GM12878 (cell line): Measurements from ENCODE around the gene YRDC. TPM values are rescaled to one million over a fixed set of nuclear protein-coding genes. Genes with fewer than 3 reads are reported as not detected.

Experiments
- ATAC-seq: fragments of 200-7000 bp; cut with Tn5 transposase; 3 replicates; pipeline ENCODE4 v1.9.1; 2020; ENCODE audit warnings: mild to moderate bottlenecking, moderate library complexity
- BruUV-seq: library from RNA; stranded (reverse); fragments of 400-500 nt; replicated peaks from 2 replicates; lab custom pipeline; 2021; lab: Mats Ljungman, UMichigan
- CTCF ChIA-PET: fragments of 300-600 bp; sonication (Branson Sonifier 250); formaldehyde crosslinking; extraction: SDS; loops from one replicate; lab custom pipeline; 2021; ENCODE audit warnings: inconsistent platforms; lab: Yijun Ruan, JAX
- POLR2A ChIA-PET: fragments of 350-600 bp; formaldehyde crosslinking; extraction: SDS; loops from one replicate; lab custom pipeline; 2021; ENCODE audit warnings: inconsistent platforms; lab: Charles Lee
- RAD21 ChIA-PET: fragments of 300-600 bp; sonication (Branson Sonifier 250); formaldehyde crosslinking; loops from one replicate; lab custom pipeline; 2023; ENCODE audit warnings: antibody characterized with exemption; ENCODE audit not compliant: unreplicated experiment; lab: Charles Lee
- SMC1A ChIA-PET: fragments of 300-600 bp; sonication (Branson Sonifier 250); formaldehyde crosslinking; loops from one replicate; lab custom pipeline; 2023; ENCODE audit not compliant: unreplicated experiment, uncharacterized antibody; lab: Charles Lee
- DNase-seq: peaks from one replicate; pipeline ENCODE4 v3.0.0-alpha.2; 2011; ENCODE audit warnings: low read depth, low spot score
- FAIRE-seq: peaks from 3 replicates; lab custom pipeline; 2011; peaks lifted over from hg19 to GRCh38; lab: Jason Lieb, UNC
- H2AFZ ChIP-seq: 2 replicates; pipeline ENCODE4 v1.6.0; 2011; ENCODE audit warnings: low read depth, low read length, control low read depth; ENCODE audit not compliant: control insufficient read depth
- H3K27ac ChIP-seq: 2 replicates; pipeline ENCODE4 v1.5.1; 2011; ENCODE audit warnings: control low read depth; ENCODE audit not compliant: control insufficient read depth, insufficient read depth
- H3K27me3 ChIP-seq, 2 experiments: replicated peaks in 1 of 2; 2 replicates each; pipeline versions ENCODE4 v1.6.0 to v1.6.1; 2011; ENCODE audit warnings: low read length in 1 of 2; ENCODE audit not compliant: control insufficient read depth in 2 of 2, insufficient read depth in 2 of 2
- H3K36me3 ChIP-seq, 2 experiments: 2 replicates each; pipeline ENCODE4 v1.5.1; 2011; ENCODE audit warnings: low read length in 1 of 2; ENCODE audit not compliant: control insufficient read depth in 2 of 2, insufficient read depth in 2 of 2
- H3K4me1 ChIP-seq: 2 replicates; pipeline ENCODE4 v1.6.1; 2011; ENCODE audit warnings: mild to moderate bottlenecking, low read length, moderate library complexity, mixed read lengths; ENCODE audit not compliant: control insufficient read depth, insufficient read depth
- H3K4me2 ChIP-seq: 2 replicates; pipeline ENCODE4 v1.6.0; 2011; ENCODE audit warnings: control low read depth; ENCODE audit not compliant: control insufficient read depth, insufficient read depth
- H3K4me3 ChIP-seq: fragments of 200-600 bp; sonication (generic); 2 replicates; pipeline ENCODE4 v1.5.1; 2016
- H3K79me2 ChIP-seq: 2 replicates; pipeline ENCODE4 v1.6.0; 2011; ENCODE audit warnings: low read length; ENCODE audit not compliant: control insufficient read depth, insufficient read depth
- H3K9ac ChIP-seq: 2 replicates; pipeline ENCODE4 v1.8.0; 2011; ENCODE audit warnings: low read length, control low read depth, mixed read lengths; ENCODE audit not compliant: control insufficient read depth, insufficient read depth
- H3K9me3 ChIP-seq: replicated peaks from 3 replicates; pipeline ENCODE4 v1.5.1; 2011; ENCODE audit warnings: mild to moderate bottlenecking, low read length; ENCODE audit not compliant: control insufficient read depth, insufficient read depth
- H4K20me1 ChIP-seq: 2 replicates; pipeline ENCODE4 v1.6.0; 2011; ENCODE audit not compliant: control insufficient read depth, insufficient read depth
- ATF7 ChIP-seq: fragments of 450-650 bp; IDR thresholded peaks from 2 replicates; pipeline ENCODE4 v1.6.1; 2016; ENCODE audit warnings: low read depth, mild to moderate bottlenecking
- BCLAF1 ChIP-seq: fragments of 450-650 bp; IDR thresholded peaks from 2 replicates; pipeline ENCODE4 v1.6.1; 2017; ENCODE audit warnings: antibody characterized with exemption, mild to moderate bottlenecking, moderate library complexity
- BHLHE40 ChIP-seq, 2 experiments: fragments of 450-650 bp in 1 of 2; IDR thresholded peaks; 2 replicates each; pipeline ENCODE4 v1.6.1; 2011 to 2017; ENCODE audit warnings: low read depth in 2 of 2, borderline replicate concordance in 1 of 2, improper control_type of control experiment in 1 of 2, low read length in 1 of 2, mild to moderate bottlenecking in 1 of 2
- CTCF ChIP-seq, 3 experiments: IDR thresholded peaks in 2 of 3; conservative IDR thresholded peaks in 1 of 3; 2 replicates each; pipeline ENCODE4 v1.5.1; 2011; ENCODE audit warnings: low read depth in 3 of 3, low read length in 3 of 3, mild to moderate bottlenecking in 3 of 3, control low read depth in 2 of 3, moderate library complexity in 2 of 3, inconsistent platforms in 1 of 3, mixed read lengths in 1 of 3; ENCODE audit not compliant: control insufficient read depth in 2 of 3, insufficient read depth in 1 of 3; ENCODE audit errors: extremely low read depth in 1 of 3
- EP300 ChIP-seq, 2 experiments: fragments of 150-350 bp in 1 of 2; IDR thresholded peaks; 2 replicates each; pipeline ENCODE4 v1.6.1; 2011 to 2012; ENCODE audit warnings: low read depth in 2 of 2, low read length in 2 of 2, borderline replicate concordance in 1 of 2, improper control_type of control experiment in 1 of 2, inconsistent platforms in 1 of 2; ENCODE audit not compliant: control insufficient read depth in 1 of 2
- FOXK2 ChIP-seq: fragments of 450-650 bp; IDR thresholded peaks from 2 replicates; pipeline ENCODE4 v1.6.1; 2017; ENCODE audit warnings: mild to moderate bottlenecking, moderate library complexity
- NR2F1 ChIP-seq: fragments of 450-650 bp; conservative IDR thresholded peaks from 2 replicates; pipeline ENCODE4 v1.6.1; 2017; ENCODE audit warnings: mild to moderate bottlenecking
- NRF1 ChIP-seq: conservative IDR thresholded peaks from 2 replicates; pipeline ENCODE4 v1.6.1; 2011; ENCODE audit warnings: mild to moderate bottlenecking, low read depth, low read length, improper control_type of control experiment
- WGBS: methylation state at CpG from one replicate; pipeline ENCODE4 v1.1.6; 2016; ENCODE audit warnings: low lambda C conversion rate; ENCODE audit not compliant: insufficient replicate concordance, insufficient coverage; ENCODE audit errors: missing lambda C conversion rate; 5-methylcytosine and 5-hydroxymethylcytosine counted together
- in situ Hi-C: fragments of 300-500 bp; cut with MboI; formaldehyde crosslinking; loops from 9 replicates; pipeline ENCODE4 v1.14.3; 2018; ENCODE audit warnings: mixed read lengths
- intact Hi-C: fragments of 100-400 bp; cut with micrococcal nuclease; formaldehyde crosslinking; loops from one replicate; pipeline ENCODE4 v1.14.2; 2022; ENCODE audit not compliant: unreplicated experiment
- polyA plus RNA-seq, 11 experiments: library from polyadenylated mRNA; depleted of rRNA in 4 of 11; unstranded in 6 of 11; stranded (reverse) in 5 of 11; fragments of >200 nt; fragmentation: Nextera tagmentation in 4 of 11; fragmentation: Illumina TruSeq in 1 of 11; extraction: Ambion mirVana in 4 of 11; extraction: Trizol in 1 of 11; gene quantifications; 1 replicate in 1 of 11; 2 replicates in 10 of 11; pipeline versions ENCODE4 v1.2.1 to v1.2.3, GENCODE V29; 2011 to 2016; ENCODE audit warnings: inconsistent platforms in 2 of 11, missing spikeins in 2 of 11, low read depth in 1 of 11
- total RNA-seq, 4 experiments: library from RNA; depleted of rRNA in 3 of 4; stranded (reverse); fragments of >200 nt in 3 of 4; fragmentation: Illumina TruSeq in 1 of 4; extraction: Trizol in 1 of 4; gene quantifications; 2 replicates each; pipeline versions ENCODE4 v1.2.1 to v1.2.3, GENCODE V29; 2013 to 2021

The YRDC gene
- total and polyA plus RNA-seq, 10 of the 15 experiments (the other 5 are each of a cell fraction or from before 2014, with no cell fraction given), result 2.9 to 36.2 (median 19.3) TPM

GRCh38 chr1:37765916-37766664, 41.9 kb downstream of the YRDC start:
- ChIA-PET POLR2A (interaction anchor here (1.2 kb wide), 1 partner anchor 89 kb away, joined by 4 read pairs; no protein-coding TSS in a partner anchor), RAD21 (interaction anchor here (1.0 to 1.8 kb wide), 2 partner anchors 73 to 84 kb away, joined by 3 to 4 read pairs; no protein-coding TSS in a partner anchor), SMC1A (no interaction called here), CTCF (interaction anchor here (0.6 to 1.7 kb wide), 6 partner anchors 10 to 163 kb away, joined by 3 to 6 read pairs (median 4); no protein-coding TSS in a partner anchor)
- Histone ChIP-seq H4K20me1 (no peaks in the 10 kb centered on the region), H3K4me1 (no peaks in the 10 kb centered on the region), H3K9ac (no peak overlapping the region), H2AFZ (no peak overlapping the region), H3K27me3 (peaks cover 5 to 14% of the 10 kb centered on the region in 2 experiments; a peak in 3 of 4 replicates), H3K27ac (no peak overlapping the region), H3K4me2 (peak overlapping the region; percentile 21; the same call in 1 of the 2 replicates), H3K36me3 (no peaks in the 10 kb centered on the region), H3K79me2 (no peaks in the 10 kb centered on the region)
- intact Hi-C loops, result no loop called here
- peak; percentile 71 for ATAC-seq
- DNase-seq, result no peak
- no TSS peak for BruUV-seq
- WGBS, result 13% methylated on average over 27 of the region's 27 CpGs
- FAIRE-seq, result no peak
- in situ Hi-C loops, result no loop called here
- no peak for TF ChIP-seq NRF1
- peak; percentile 81 for TF ChIP-seq FOXK2
- peak; percentile 15 to 20 (median 19); a peak in 2 of 6 replicates for TF ChIP-seq CTCF (IDR thresholded peaks at IDR 0.05 in 2 of 3, conservative IDR thresholded peaks at IDR 0.05 in 1 of 3; ENCODE audit: control insufficient read depth in 2 of 3, extremely low read depth in 1 of 3, insufficient read depth in 1 of 3, low read depth in 3 of 3, low read length in 3 of 3)
- peak; percentile 60 for TF ChIP-seq ATF7
- no peak for TF ChIP-seq EP300 (IDR thresholded peaks at IDR 0.05; ENCODE audit: borderline replicate concordance in 1 of 2, control insufficient read depth in 1 of 2, low read depth in 2 of 2, low read length in 2 of 2)
- 0 out of 2 replicates have a peak, but pooled peaks have one; percentile 10 for TF ChIP-seq NR2F1
- peak in 1 of 2 experiments; percentile 27; a peak in 1 of 4 replicates for TF ChIP-seq BHLHE40 (IDR thresholded peaks at IDR 0.05; ENCODE audit: borderline replicate concordance in 1 of 2, low read depth in 2 of 2, low read length in 1 of 2)
- TF ChIP-seq BCLAF1, result 0 out of 2 replicates have a peak, but pooled peaks have one; percentile 48
- TF ChIP-seq, all 136 proteins: peak for 6
- no peaks in the 10 kb centered on the region; the same call in 2 of the 3 replicates for H3K9me3 ChIP-seq
- peak overlapping the region; percentile 18; the same call in 1 of the 2 replicates for H3K4me3 ChIP-seq
